Measurements from ENCODE around the gene PRDM16.

DNA sequence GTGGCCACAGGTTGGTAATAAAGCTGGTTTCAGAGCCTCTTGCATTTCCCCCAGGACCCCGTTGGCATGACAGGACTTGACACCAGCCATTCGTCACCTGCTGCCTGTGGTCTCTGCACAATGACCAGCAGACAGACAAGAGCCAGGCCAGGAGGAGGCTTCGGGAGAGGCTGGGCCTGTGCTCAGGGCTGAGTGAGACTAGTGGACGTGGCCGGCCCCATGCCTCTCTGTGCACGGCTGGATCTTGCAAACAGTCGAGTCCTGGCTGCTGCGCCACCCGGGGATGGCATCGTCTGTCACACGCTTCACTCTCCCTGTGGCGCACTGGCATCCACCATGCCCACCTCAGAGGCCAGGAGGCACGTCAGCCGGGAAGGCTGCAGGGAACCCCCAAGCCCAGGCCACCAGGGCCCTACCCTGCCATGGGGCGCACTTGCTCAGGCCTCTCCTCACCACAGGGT, 208.0 kb downstream of the PRDM16 start:
- TF ChIP-seq RFX5 (IDR thresholded peaks at IDR 0.05; ENCODE audit: low read depth, low read length), result no peak
- TF ChIP-seq POLR2A (IDR thresholded peaks at IDR 0.05; ENCODE audit: low read depth, low read length), result no peak
- no peak for TF ChIP-seq RCOR1 (IDR thresholded peaks at IDR 0.05; ENCODE audit: insufficient replicate concordance, low read length)
- no peak for TF ChIP-seq CTCF (conservative IDR thresholded peaks at IDR 0.05; ENCODE audit: low read depth, low read length)
- TF ChIP-seq, protein P1, sequence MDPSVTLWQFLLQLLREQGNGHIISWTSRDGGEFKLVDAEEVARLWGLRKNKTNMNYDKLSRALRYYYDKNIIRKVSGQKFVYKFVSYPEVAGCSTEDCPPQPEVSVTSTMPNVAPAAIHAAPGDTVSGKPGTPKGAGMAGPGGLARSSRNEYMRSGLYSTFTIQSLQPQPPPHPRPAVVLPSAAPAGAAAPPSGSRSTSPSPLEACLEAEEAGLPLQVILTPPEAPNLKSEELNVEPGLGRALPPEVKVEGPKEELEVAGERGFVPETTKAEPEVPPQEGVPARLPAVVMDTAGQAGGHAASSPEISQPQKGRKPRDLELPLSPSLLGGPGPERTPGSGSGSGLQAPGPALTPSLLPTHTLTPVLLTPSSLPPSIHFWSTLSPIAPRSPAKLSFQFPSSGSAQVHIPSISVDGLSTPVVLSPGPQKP (IDR thresholded peaks at IDR 0.05; ENCODE audit: borderline replicate concordance, low read depth, low read length), result no peak
- no peak for TF ChIP-seq RAD21 (IDR thresholded peaks at IDR 0.05; ENCODE audit: low read length)
- TF ChIP-seq USF2 (IDR thresholded peaks at IDR 0.05; ENCODE audit: low read depth, low read length), result no peak
- no peak for TF ChIP-seq SMC3 (IDR thresholded peaks at IDR 0.05; ENCODE audit: low read depth, low read length)
- TF ChIP-seq CEBPB (IDR thresholded peaks at IDR 0.05; ENCODE audit: low read depth, low read length), result no peak
- no peak for TF ChIP-seq MAFK (IDR thresholded peaks at IDR 0.05; ENCODE audit: low read depth, low read length)
- no peak for TF ChIP-seq MXI1 (IDR thresholded peaks at IDR 0.05; ENCODE audit: borderline replicate concordance, low read depth, low read length)
- TF ChIP-seq BHLHE40 (IDR thresholded peaks at IDR 0.05; ENCODE audit: low read depth, low read length), result no peak
